ENCODE results near the gene PARVB.
"Not testable (repeated sequence)": the region's sequence is repeated elsewhere in the genome, so short reads cannot be mapped to it uniquely, and the experiment has no call there.

PARVB gene

DNA sequence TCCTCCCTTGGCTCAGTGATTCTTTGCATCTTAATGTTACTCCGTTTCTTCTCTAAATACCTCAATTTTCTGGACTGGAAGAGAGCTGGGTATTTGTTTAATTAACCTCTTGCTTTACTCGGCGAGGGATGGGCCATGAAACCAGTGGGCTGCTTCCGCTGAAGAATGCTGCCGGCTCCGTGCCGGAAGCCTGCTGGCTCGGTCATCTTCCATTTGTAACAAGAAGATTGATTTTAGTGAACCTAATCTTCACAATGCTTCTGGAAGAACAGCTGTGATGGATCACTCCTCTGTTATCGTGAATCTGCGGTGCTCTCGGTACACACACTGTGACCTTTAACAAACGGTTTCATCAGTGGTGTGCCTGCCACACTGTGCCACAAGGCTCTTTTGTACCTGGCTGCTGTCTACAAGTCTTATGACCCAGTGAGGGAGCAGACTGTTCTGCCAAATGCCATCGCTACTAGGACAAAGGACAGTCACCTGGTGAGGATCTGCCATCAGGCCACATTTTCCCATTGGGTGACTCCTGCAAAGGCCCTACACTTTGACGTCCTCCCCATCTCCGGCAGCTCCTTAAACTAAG, 25.3 kb upstream of the PARVB start:
- no peak for DNase-seq

DNA sequence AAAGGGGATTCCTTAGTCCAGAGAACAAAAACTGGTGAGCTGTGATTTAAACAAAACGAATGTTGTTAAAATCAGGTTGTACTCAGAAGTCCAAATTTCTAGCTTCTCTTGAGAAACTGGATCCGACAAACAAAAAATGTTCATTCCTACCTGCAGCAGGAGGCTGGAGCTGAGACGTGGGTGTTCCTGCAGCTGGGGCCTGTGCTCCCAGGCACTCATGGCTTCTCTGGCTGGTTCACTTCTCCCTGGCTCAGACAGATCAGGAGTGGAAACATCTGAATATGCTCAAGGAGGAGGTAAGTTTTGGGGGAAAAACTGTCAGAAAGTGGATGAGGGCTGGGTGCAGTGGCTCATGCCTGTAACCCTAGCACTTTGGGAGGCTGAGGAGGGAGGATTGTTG, 24.7 kb upstream of the PARVB start:
- DNase-seq = no peak

DNA sequence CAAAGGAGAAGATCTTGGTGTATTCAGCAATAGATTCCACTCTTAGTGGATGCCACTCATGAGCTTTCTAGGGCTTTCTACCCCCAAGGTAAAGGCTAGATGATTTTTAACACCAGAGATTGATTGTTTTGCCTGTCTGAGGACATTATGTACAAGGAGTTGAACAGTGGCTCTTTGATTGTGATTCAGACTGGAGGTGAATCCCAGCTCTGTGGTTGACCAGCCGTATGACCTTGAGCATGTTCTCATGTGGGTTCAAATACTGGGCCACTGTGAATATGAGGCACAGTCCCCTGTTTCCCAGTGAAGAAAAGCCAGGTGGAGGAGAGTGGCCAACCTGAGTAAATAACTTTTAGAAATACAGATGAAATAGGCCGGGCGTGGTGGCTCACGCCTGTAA, 24.0 kb upstream of the PARVB start:
- no peak for DNase-seq

DNA sequence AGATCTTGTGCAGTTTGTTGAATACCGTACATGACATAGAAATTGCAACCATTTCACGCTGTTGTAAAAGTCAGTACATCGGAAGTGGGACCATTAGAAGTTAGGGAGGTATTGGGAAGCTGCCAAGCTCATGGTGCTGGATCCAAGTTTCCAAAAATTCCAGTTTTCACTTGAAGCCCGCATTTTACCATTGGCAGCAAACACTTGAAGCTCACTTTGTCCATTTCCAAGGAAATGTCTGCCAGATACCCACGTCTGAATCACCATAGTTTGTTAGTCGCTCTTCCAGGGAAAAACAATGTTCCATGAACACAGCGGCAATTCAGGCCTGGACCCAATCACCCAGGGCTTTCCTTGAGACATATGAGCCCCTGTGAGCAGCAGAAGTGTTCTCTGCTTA, 22.6 kb upstream of the PARVB start:
- no peak for DNase-seq

- no peak for DNase-seq
Observed at GRCh38 chr22:44002324-44002723, 21.8 kb upstream of the PARVB start.

DNA sequence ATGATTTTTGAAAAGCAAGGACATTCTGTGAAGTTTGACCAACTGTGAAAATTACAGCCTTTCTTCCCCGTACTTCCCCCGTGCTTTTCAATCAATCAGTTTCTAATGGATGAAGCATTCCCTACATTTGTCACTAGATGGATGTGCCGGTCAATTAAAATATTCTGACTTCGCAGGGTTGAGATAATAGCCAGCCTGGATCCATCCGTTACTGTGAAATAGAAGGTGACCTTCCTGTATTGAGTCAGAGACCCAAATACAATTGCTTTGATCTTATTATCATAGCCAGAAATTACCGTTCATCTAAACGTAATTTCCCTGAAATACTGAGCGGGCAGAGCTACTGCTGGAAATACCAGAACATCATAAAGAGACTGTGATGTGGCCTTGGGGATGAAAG, 21.1 kb upstream of the PARVB start:
- no peak for DNase-seq

- DNase-seq = no peak
Observed at GRCh38 chr22:44003405-44004103, 20.5 kb upstream of the PARVB start.

- DNase-seq = no peak
Observed at GRCh38 chr22:44004104-44004460, 20.0 kb upstream of the PARVB start.

GRCh38 chr22:44005524-44005923, 18.6 kb upstream of the PARVB start:
- no peak for DNase-seq

- no peak for DNase-seq
Observed at GRCh38 chr22:44012162-44012561, 11.9 kb upstream of the PARVB start.

- no peak for DNase-seq
Observed at GRCh38 chr22:44012591-44012990, 11.5 kb upstream of the PARVB start.

DNA sequence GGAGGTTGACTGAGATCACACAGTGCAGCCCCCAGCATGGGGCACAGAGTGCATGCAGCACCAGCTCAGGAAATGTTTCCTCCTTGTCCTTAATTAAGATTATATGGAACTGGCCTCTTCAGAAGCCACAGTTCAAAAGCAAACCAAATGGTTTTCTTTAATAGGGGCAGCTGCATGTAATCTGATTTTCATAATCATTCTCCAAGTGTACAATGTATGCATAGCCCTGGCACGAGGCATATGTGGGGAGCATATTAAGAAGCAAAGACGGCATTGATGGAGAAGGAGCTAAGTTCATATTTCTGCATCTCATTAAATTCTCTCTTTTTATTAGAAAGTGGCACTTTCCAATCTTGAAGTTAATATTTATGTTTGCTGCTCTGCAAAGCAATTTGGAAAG, 9.9 kb upstream of the PARVB start:
- DNase-seq = no peak

GRCh38 chr22:44016586-44016985, 7.5 kb upstream of the PARVB start:
- DNase-seq = not testable (repeated sequence)

DNA sequence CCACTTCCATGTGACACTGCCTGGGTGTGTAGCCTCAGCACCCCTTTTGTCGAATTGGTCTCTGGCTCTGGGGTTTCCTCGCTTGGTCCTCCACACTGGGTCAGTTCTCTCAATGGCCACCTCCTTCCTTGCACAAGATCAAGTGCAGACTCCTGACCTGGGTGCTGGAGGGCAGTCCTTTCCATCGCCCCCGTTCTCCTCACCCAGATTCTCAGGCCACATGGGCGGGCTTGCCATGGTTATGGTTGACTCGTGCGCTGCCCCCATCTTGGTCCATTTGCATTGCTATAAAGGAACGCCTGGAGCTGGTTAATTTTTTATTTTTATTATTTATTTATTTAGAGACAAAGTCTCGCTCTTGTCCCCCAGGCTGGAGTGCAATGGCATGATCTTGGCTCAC, 5.5 kb upstream of the PARVB start:
- no peak for DNase-seq

- no peak for DNase-seq
Observed at GRCh38 chr22:44019416-44019815, 4.7 kb upstream of the PARVB start.

DNA sequence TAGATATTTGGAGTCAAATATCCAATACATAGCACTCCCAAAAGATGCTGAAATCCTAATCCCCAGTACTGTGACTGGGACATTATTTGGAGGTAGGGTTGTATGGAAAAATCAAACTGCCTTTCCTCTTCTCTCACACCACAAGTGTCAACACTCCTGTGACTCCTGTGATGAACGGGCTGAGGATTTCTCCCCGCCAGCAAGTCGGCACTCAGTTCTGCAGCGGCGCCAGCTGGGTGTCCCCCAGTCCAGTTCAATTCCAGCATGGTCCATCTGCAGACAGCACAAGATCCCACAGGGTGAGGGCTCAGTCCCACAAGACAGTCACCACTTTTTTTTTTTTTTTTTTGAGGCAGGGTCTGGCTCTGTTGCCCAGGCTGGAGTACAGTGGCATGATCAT, 4.3 kb upstream of the PARVB start:
- no peak for DNase-seq

- no peak for DNase-seq
Observed at GRCh38 chr22:44020981-44021380, 3.1 kb upstream of the PARVB start.

DNA sequence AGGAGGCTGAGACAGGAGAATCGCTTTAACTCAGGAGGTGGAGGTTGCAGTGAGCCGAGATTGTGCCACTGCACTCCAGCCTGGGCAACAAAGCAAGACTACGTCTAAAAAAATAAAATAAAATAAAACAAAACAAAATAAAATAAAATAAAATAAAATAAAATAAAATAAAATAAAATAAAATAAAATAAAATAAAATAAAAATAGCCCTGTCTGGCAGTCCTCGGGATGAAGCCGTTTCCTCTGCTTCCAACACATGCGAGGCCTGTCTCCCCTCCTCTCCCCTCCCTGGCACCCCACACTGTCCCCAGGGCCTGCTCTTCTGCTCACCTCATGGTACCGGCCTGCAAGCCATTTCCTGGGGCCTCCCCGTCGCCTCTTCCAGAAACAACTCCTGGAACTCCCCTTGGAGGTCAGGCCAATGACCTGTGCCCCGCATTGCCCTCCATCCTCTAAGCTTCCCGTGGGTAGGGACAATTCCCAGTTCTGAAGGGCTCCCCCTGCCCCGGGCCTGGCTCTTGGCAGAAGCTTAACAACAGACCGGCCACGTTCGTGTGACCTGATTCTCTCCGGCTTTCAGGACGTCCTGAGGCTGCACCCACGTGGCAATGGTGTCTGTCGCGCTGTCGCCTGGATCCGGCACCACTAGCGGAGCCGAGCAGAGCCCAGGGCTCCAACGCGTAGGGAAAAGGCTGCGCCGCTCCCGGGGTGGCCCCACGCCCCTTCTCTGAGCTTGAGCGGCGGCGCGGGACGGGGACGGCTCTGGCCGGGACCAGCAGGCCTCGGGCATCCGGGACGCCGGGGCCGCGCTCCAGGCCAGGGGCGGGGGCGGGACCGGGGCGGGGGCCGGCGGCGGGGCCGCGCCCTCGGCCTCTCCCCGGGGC, 456 bp upstream of the PARVB start:
- no peak for DNase-seq

DNA sequence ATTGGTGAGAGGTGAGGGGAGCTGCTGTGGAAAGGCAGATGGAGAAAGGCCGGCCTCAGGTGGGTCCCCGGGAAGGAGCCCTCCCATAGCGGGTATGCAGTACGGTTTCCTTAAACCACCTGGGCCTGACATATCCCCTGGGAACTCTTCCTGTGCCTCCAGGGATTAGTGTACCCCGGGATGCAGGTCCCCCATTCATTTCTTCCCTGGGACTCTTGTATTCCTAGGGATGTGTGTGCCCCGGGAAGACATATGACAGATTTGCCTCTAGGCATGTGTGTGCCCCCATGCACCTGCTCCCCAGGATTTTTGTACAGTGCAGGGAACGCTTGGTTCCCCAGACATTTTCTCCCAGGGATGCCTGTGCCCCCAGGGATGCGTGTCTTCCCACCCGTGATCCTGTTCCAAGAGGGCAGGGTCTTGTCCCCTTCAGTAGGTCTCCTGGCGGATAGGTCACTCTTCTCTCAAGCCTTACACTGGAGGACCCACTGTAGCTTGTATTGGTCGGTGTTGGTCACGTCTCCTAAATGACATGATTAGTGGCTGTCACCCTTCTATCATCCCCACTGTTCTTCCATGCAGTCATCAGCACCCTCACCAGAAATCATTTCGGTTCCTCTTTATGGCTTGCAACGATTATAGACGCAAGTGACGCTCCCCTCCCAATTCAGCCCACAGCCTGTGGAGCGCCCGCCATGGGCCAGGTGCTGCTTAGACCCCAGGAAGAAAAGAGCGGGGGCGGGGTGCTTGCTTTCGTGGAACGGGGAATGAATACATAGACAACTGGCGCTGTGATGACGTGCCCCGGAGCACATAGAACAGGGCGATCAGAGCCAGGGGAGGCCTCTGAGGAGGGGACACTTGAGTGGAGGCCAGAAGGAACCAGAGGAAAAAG, 1.3 kb downstream of the PARVB start:
- no peak for DNase-seq

DNA sequence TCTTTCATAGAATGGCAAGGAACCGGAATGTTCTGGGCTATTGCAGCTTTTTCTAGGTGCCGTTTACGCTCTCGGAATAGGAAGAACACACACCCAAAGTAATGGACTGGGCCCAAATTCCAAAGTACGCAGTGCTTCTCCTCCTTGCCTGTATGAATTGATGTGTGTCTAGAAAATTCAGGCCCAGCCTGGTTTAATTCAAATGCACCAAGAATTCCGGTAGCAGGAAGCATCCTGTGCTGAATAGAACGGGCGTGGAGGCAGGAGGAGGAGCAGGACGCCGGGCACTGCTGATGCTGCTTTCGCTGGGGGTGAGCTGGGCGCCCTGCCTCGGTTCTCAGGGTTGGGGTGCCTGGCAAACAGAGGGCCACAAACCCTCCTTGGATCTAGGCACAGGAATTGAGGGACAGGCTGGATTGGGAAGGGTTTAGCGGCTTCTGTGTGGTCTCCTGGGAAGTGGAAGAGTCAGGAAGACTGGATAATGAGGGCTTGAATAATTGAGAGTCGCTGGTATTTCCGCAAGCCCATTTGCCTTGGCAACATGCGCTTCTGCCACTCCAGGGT, 2.0 kb downstream of the PARVB start:
- no peak for DNase-seq

DNA sequence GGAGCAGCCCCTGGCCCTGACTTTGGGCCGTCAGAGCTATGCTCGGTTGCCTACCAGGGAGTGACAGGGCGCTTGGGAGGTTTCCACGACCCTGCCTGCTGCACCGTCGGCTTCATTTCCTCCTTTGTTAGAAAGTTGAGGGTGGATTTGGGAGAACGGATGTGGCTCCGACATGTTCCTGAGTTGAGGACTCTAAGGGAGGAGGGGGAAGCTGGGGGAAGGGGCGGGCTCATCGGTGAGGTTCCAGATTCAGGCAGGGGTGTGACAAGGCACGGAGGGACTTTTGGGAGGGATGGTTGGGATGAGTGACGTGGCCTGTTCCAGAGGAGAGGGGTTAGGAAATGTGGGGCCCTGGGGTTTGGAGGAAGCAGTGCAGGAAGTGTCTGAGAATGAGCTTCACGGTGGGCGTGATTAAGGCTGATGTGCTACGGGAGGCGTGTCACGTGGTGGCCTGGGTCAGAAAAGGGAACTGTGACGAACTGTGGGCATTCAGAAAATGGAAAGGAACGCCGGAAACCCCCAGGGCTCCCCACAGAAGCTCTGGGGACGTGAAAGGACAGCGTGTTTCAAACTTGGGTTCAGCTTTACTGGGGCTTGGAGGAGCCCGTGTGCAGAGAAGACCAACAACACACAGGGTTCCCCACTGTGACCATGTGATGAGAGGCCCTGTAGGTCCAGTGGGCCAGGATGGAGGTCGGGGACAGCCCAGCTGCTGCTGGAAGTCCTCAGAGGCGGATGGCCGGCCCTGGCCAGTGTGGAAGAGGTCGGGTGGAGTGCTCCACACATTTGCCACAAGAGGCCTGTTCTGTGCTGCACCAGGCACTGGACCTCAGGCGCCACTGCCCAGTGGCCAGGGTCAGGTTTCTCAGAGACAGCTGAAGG, 2.8 kb downstream of the PARVB start:
- DNase-seq = no peak

DNA sequence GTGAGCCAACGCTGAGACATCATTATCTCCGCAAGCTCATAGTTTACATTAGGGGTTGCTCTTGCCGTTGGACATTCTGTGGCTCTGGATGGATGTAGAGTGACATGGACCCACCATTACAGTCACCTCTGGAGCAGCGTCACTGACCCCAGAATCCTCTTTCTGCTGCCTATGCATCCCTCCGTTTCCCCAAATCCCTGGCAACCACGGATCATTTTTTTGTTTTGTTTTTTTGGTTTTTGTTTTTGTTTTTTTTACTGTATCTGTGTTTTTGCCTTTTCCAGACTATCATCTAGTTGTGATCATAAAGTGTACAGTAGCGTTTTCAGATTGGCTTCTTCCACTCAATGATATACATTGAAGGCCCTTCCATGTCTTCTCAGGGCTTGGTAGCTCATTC, 4.0 kb downstream of the PARVB start:
- DNase-seq = no peak
